Tibial nerve (tissue), 4 donors: Measurements from ENCODE around the gene PRPF40A. TPM values are rescaled to one million over a fixed set of nuclear protein-coding genes. Genes with fewer than 3 reads are reported as not detected.

Source experiments
- DNase-seq, 2 donors: peaks; one replicate each; pipeline ENCODE4 v3.0.0-alpha.2; 2019; ENCODE audit warnings: low spot score in 2 of 2
- H3K27ac ChIP-seq, 4 donors: fragments of 200-600 bp; sonication (generic) in 3 of 4; one replicate each; pipeline ENCODE4 v1.5.1; 2017 to 2019; ENCODE audit warnings: mild to moderate bottlenecking in 1 of 4
- H3K27me3 ChIP-seq, 2 donors: fragments of 200-600 bp; sonication (generic) in 1 of 2; one replicate each; pipeline versions ENCODE4 v1.5.1 to v1.6.0; 2017 to 2019
- H3K36me3 ChIP-seq, 3 donors: fragments of 200-600 bp; sonication (generic); one replicate each; pipeline ENCODE4 v1.5.1; 2018 to 2019
- H3K4me1 ChIP-seq, 4 donors: fragments of 200-600 bp; sonication (generic) in 3 of 4; one replicate each; pipeline ENCODE4 v1.5.1; 2017 to 2019
- H3K4me3 ChIP-seq, 4 donors: fragments of 200-600 bp; sonication (generic) in 3 of 4; one replicate each; pipeline ENCODE4 v1.5.1; 2017 to 2019; ENCODE audit warnings: mild to moderate bottlenecking in 1 of 4, moderate library complexity in 1 of 4
- H3K9me3 ChIP-seq, 4 donors: fragments of 200-600 bp; sonication (generic) in 3 of 4; one replicate each; pipeline ENCODE4 v1.5.1; 2017 to 2019
- CTCF ChIP-seq, 5 experiments: fragments of 200-600 bp in 3 of 5; fragments of 450-650 bp in 2 of 5; sonication (generic) in 3 of 5; IDR thresholded peaks; one replicate each; pipeline ENCODE4 v1.5.1; 2016 to 2019; ENCODE audit warnings: antibody characterized with exemption in 5 of 5, mild to moderate bottlenecking in 3 of 5, moderate library complexity in 2 of 5
- EP300 ChIP-seq, 2 donors: sonication (generic); formaldehyde crosslinking; IDR thresholded peaks; one replicate each; pipeline ENCODE4 v1.6.1; 2017; ENCODE audit warnings: antibody characterized with exemption in 2 of 2, mild to moderate bottlenecking in 1 of 2
- POLR2A ChIP-seq, 2 donors: fragments of 450-650 bp; IDR thresholded peaks; one replicate each; pipeline ENCODE4 v1.6.1; 2017; ENCODE audit warnings: antibody characterized with exemption in 2 of 2, mild to moderate bottlenecking in 2 of 2, moderate library complexity in 2 of 2
- WGBS, 2 donors: methylation state at CpG; one replicate each; pipeline ENCODE4 v1.1.5; 2018; 5-methylcytosine and 5-hydroxymethylcytosine counted together
- total RNA-seq, 4 donors: library from RNA; depleted of rRNA; stranded (reverse); fragments of >200 nt; gene quantifications; one replicate each; pipeline ENCODE4 v1.1.0, GENCODE V29; 2016

PRPF40A gene
- total RNA-seq, 4 donors from 2014 or later = 66.4 to 97.7 (median 77.6) TPM

- Histone ChIP-seq H3K4me1 (peaks cover 0 to 59% (median 7%) of the 10 kb centered on the region in 4 donors), H3K27me3 (no peaks in the 10 kb centered on the region), H3K27ac (no peak overlapping the region), H3K9me3 (no peaks in the 10 kb centered on the region), H3K36me3 (peaks cover 0 to 44% (median 0%) of the 10 kb centered on the region in 3 donors), H3K4me3 (no peak overlapping the region)
- 91 to 93% methylated on average over 1 of the region's 2 CpGs for WGBS, 2 donors
- no peak for DNase-seq
- TF ChIP-seq EP300 (IDR thresholded peaks at IDR 0.05) (no peak), CTCF (IDR thresholded peaks at IDR 0.05) (no peak), POLR2A (IDR thresholded peaks at IDR 0.05) (no peak)
These were observed 93.5 kb downstream of the PRPF40A start for GRCh38 chr2:152623775-152624174.

GRCh38 chr2:152623076-152623740, 94.1 kb downstream of the PRPF40A start:
- DNase-seq = no peak
- peaks cover 0 to 41% (median 0%) of the 10 kb centered on the region in 3 donors for H3K36me3 ChIP-seq
- peak overlapping the region in 2 of 4 donors; percentile 35 to 54 for H3K27ac ChIP-seq
- H3K4me1 ChIP-seq = peaks cover 0 to 65% (median 9%) of the 10 kb centered on the region in 4 donors
- no peak overlapping the region for H3K4me3 ChIP-seq
- TF ChIP-seq CTCF (IDR thresholded peaks at IDR 0.05) = no peak
- no peak for TF ChIP-seq POLR2A (IDR thresholded peaks at IDR 0.05)
- TF ChIP-seq EP300 (IDR thresholded peaks at IDR 0.05) = no peak
- H3K9me3 ChIP-seq = no peaks in the 10 kb centered on the region
- WGBS, 2 donors = 73 to 79% methylated on average over 12 to 13 of the region's 13 CpGs
- no peaks in the 10 kb centered on the region for H3K27me3 ChIP-seq

DNA sequence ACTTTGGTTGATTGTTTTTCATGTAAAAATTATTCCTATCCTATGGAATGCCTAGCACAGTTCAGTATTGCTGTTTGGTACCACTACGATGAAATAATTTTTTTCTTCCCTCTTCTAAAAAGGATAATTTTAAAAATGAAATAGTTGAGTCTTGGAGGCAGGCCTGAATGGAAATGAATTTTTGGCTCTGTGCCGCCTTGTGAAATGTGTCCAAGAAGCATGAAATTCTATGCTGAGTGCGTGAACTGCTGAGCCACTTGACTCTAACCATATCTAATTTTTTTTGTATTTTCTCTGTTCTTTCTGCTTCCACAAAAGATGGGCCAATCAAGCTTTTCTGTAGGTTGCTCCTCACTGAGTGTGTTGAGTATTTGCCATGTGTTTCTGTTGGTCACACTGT, 95.0 kb downstream of the PRPF40A start:
- 20 to 37% methylated on average over 3 of the region's 3 CpGs for WGBS, 2 donors
- TF ChIP-seq POLR2A (IDR thresholded peaks at IDR 0.05) = no peak
- TF ChIP-seq EP300 (IDR thresholded peaks at IDR 0.05) = no peak
- TF ChIP-seq CTCF (IDR thresholded peaks at IDR 0.05) = no peak
- H3K27ac ChIP-seq = peak overlapping the region in 2 of 4 donors; percentile 2 to 20
- H3K4me1 ChIP-seq = peaks cover 0 to 68% (median 10%) of the 10 kb centered on the region in 4 donors
- no peaks in the 10 kb centered on the region for H3K9me3 ChIP-seq
- H3K27me3 ChIP-seq = no peaks in the 10 kb centered on the region
- H3K36me3 ChIP-seq = peaks cover 0 to 43% (median 0%) of the 10 kb centered on the region in 3 donors
- H3K4me3 ChIP-seq = no peak overlapping the region
- DNase-seq = peak in 1 of 2 donors; percentile 35

- Histone ChIP-seq H3K36me3 (peaks cover 0 to 48% (median 0%) of the 10 kb centered on the region in 3 donors), H3K27ac (no peak overlapping the region), H3K27me3 (no peaks in the 10 kb centered on the region), H3K9me3 (no peaks in the 10 kb centered on the region), H3K4me3 (no peak overlapping the region), H3K4me1 (peaks cover 0 to 63% (median 8%) of the 10 kb centered on the region in 4 donors)
- no peak for TF ChIP-seq CTCF (IDR thresholded peaks at IDR 0.05)
- no peak for TF ChIP-seq POLR2A (IDR thresholded peaks at IDR 0.05)
- no peak for TF ChIP-seq EP300 (IDR thresholded peaks at IDR 0.05)
- no peak for DNase-seq
- WGBS, 2 donors = 87 to 91% methylated on average over 9 of the region's 9 CpGs
These were observed 96.3 kb downstream of the PRPF40A start for GRCh38 chr2:152620985-152621384.

- TF ChIP-seq POLR2A (IDR thresholded peaks at IDR 0.05) (no peak), CTCF (IDR thresholded peaks at IDR 0.05) (no peak), EP300 (IDR thresholded peaks at IDR 0.05) (no peak)
- H3K27ac ChIP-seq = no peak overlapping the region
- H3K4me3 ChIP-seq = no peak overlapping the region
- H3K9me3 ChIP-seq = no peaks in the 10 kb centered on the region
- H3K4me1 ChIP-seq = peaks cover 0 to 55% (median 8%) of the 10 kb centered on the region in 4 donors
- DNase-seq = no peak
- H3K27me3 ChIP-seq = no peaks in the 10 kb centered on the region
- H3K36me3 ChIP-seq = peaks cover 0 to 52% (median 0%) of the 10 kb centered on the region in 3 donors
- WGBS, 2 donors = 82 to 87% methylated on average over 7 of the region's 7 CpGs
These were observed 97.1 kb downstream of the PRPF40A start for GRCh38 chr2:152620208-152620607.
